NCI-H1092 treated with DMSO at 0.1 percent for 48 hours (cell line): ENCODE measurements around the gene S100A5.
"Not testable (repeated sequence)": the region's sequence is repeated elsewhere in the genome, so short reads cannot be mapped to it uniquely, and the experiment has no call there.

Experiments used
- DNase-seq: peaks from one replicate; lab custom pipeline; 2025; lab: John Stamatoyannopoulos, UW

Gene S100A5

DNA sequence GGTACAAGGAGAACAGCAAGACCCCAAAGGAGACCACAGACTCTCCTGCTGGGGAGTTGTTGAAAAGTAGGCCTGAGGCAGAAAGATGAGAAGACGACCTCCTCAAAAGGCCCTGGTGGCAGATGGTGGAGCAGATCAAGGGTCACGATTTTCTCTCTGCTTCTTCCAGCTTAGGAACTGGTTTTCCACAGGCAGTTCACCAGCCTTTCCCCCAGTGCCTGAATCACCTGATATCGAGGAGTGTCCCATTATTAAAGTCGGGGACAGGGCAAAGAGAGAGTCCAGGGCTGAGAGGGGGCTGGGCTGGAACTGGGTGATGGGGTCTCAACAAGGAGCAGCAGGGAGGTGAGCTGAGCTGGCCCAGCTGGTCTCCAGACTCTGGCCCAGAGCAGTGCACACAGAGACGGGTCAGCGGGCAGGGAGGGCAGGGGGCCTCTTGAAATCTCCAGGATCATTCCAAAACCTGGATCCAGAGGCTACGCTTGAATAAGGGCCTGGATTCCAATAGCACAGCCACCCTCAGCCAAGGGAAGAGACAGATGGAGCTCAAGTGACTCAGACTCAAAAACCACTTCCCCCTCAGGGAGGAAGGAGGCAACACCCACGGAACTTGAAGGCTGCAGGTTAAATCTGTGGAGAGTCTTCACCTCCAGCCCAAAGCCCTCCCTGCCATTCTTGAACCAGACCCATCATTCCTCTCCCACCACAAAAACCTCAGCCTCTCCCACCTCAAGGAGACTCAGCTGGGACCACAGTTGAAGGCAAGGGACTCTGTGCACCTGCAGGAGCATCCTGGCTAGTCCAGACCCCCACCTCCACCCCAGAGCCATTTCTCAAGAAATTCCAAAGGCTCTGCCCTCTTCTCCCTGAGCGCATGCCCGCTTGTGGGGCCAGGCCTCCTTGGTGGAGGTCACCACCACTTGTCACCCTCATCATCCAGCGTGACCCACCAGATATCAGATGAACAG lies at the start of gene S100A5:
S100A5 (minus strand) TSS at position 541 of the 968 bp plus-strand sequence. CDS start 743 bp downstream, outside the sequence.
- DNase-seq: no peak

DNA sequence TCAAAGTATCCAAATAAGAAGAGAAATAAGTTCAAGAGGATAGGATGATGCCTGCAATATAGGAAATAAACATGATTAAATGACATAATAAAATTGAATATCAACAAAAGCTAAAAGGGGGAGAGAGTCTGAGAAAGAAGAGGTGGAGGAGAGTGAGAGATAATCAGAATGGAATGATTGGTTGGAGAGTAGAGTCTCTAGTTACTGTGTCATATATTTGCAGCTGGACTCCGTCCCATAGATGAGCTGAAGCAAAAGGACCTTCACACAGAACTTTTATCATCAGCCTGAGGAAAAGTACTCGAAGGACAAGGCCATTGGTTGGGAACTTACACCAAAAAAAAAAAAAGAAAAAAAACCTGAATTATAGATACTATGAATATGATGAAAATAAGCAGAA lies 47.7 kb upstream of the S100A5 start:
- DNase-seq: no peak

DNA sequence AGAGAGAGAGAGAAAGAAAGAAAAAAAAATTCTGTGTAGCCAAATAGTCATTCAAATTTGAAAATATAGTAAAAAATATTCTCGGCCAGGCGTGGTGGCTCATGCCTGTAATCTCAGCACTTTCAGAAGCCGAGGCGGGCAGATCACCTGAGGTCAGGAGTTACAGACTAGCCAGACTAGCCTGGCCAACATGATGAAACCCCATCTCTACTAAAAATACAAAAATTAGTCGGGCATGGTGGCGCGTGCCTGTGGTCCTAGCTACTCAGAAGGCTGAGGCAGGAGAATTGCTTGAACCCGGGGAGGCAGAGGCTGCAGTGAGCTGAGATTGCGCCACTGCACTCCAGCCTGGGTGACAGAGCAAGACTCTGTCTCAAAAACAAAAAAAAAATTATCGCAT lies 47.3 kb upstream of the S100A5 start:
- not testable (repeated sequence) for DNase-seq

- no peak for DNase-seq
Observed at GRCh38 chr1:153587314-153587713, 46.6 kb upstream of the S100A5 start.

DNA sequence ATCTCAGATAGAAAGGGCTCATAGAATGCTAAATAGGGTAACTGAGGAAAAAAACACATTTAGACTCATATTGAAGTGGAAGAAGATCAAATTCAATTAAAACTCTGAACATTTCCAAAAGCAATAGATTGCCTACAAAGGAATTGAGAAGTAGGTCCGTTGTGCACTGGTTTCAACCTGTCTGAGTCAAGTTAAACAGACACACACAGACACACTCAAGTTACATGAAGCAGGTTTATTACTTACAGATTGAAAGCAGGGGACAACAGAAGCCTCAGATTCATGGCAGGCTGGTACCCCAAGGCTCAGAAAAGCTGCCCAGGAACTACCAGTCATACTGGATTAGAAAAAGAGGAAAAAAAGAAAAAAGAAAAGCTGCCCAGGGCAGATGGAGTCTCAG lies 45.6 kb upstream of the S100A5 start:
- no peak for DNase-seq

DNA sequence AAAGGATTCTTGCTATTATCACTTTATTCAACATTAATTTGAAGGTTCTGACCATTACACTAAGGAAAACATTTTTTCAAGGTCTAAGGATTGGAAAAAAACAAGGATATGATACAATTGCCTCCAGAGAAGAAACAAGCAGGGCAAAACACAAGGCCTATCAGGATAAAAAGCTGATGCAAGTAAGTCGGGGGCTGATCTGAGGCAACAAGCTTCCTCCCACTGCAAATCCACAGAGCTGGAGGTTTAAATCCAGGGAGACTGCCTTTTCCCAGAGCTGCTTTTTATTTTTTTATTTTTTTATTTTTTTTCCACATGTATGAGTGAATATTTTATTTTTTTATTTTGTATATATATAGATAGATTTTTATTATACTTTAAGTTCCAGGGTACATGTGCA lies 44.3 kb upstream of the S100A5 start:
- no peak for DNase-seq

- no peak for DNase-seq
Observed at GRCh38 chr1:153583976-153584375, 43.2 kb upstream of the S100A5 start.

GRCh38 chr1:153583514-153583913 lies 42.8 kb upstream of the S100A5 start:
- not testable (repeated sequence) for DNase-seq

DNA sequence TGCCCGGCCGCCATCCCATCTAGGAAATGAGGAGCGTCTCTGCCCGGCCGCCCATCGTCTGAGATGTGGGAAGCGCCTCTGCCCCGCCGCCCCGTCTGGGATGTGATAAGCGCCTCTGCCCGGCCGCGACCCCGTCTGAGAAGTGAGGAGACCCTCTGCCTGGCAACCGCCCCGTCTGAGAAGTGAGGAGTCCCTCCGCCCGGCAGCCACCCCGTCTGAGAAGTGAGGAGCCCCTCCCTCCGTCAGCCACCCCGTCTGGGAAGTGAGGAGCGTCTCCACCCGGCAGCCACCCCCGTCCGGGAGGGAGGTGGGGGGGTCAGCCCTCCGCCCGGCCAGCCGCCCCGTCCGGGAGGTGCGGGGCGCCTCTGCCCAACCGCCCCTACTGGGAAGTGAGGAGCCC lies 42.1 kb upstream of the S100A5 start:
- DNase-seq: not testable (repeated sequence)

DNA sequence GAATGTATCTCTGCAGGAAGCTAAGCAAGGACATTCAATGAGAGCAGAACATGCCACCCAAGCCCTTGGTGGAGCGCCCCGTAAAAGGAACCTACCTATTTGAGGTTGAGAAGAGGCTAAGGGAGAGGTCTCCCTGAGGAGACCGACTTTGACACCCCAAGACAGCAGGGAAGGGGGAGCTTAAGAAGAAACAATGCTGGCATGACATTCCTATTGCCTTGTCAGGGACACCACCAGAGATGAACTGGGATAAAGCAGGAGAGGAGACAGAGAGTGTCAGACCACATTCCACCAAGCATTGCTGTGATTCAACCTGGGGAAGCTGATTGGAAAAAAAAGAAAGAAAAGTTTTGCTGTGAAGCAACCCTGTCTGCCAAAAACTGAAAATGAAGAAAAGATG lies 38.2 kb upstream of the S100A5 start:
- no peak for DNase-seq

GRCh38 chr1:153578490-153578889 lies 37.8 kb upstream of the S100A5 start:
- no peak for DNase-seq

DNA sequence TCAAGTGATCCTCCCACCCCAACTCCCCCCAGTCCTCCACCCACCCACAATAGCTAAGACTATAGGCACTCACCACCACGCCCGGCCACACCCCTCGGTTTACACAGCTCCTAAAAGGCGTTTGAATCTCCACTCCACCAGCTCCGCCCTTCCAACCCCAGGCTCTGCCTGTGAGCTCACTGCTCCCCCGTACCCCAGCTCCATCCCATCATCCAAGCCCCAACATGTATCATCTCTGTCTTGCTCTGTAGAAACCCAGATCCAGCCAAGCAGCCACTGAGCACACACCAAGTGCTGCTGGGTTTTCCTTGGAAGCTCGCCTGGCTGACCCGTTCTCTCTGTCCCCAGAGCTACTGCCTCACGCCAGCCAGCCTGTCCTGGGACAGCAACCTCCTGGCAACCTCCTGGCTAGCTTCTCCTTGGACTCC lies 36.9 kb upstream of the S100A5 start:
- no peak for DNase-seq

DNA sequence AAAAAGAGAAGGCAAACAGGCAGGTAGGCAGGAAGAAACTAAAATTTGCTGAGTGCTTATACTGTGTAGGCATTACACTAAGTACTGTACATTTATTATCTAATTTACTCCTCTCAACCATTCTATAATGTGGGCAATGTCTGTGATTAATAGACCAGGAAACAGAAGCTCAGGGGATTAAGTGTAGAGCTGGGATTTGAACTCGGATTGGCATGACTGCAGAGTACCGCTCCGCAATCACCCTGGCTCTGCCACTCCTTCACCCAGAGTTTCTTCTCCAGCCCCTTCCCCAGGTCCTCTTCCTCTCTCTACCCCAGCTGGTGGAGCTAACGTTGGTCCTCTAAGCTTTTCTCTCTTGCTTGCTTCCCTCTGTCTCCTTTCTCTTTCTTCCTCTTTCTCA lies 36.4 kb upstream of the S100A5 start:
- DNase-seq: no peak

- not testable (repeated sequence) for DNase-seq
Observed at GRCh38 chr1:153575497-153575896, 34.8 kb upstream of the S100A5 start.

DNA sequence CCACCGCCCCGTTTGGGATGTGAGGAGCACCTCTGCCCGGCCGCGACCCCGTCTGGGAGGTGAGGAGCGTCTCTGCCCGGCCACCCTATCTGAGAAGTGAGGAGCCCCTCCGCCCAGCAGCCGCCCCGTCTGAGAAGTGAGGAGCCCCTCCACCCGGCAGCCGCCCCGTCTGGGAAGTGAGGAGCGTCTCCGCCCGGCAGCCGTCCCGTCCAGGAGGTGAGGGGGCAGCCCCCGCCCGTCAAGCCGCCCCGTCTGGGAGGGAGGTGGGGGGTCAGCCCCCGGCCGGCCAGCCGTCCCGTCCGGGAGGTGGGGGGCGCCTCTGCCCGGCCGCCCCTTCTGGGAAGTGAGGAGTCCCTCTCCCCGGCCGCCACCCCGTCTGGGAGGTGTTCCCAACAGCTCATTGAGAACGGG lies 34.4 kb upstream of the S100A5 start:
- not testable (repeated sequence) for DNase-seq

DNA sequence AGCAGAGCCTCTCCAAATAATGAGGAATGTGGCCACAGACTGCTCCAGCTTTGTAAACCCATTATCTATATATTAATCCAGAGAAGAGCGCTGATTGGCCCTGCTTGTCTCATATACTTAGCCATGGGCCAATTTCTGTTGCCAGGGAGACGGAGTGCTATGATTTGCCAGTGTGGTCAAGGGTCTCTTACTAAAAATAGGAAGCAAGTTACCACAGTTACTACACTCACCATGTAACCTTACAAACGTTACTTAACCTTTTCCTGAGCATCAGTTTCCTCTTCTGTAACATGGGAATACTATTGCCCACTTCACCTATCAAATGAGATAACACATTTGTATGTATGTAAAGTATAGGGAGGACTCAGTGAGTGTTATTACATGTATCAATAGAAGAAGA lies 32.6 kb upstream of the S100A5 start:
- no peak for DNase-seq

GRCh38 chr1:153572569-153573015 lies 31.9 kb upstream of the S100A5 start:
- DNase-seq: peak; percentile 77

DNA sequence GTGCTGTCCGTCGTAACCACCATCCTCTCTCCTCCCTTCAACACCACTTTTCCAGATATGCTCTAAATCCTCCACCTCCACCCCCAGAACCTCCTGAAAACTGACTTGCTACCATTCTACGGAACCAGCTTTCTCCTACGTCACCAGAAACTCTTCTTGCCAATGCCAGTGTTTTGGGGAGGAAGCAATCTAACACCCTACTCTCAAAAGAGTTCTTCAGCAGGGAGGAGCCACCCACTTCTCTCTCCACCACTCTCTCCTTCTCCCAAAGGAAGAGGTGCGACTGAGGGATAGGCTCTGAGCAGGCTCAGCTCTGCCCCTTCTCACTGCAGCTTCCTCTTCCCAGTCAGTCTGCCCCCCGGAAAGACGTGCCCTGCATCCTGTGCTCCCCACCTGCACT lies 31.0 kb upstream of the S100A5 start:
- no peak for DNase-seq

GRCh38 chr1:153570874-153571273 lies 30.1 kb upstream of the S100A5 start:
- DNase-seq: no peak

- DNase-seq: no peak
Observed at GRCh38 chr1:153569465-153569864, 28.7 kb upstream of the S100A5 start.

DNA sequence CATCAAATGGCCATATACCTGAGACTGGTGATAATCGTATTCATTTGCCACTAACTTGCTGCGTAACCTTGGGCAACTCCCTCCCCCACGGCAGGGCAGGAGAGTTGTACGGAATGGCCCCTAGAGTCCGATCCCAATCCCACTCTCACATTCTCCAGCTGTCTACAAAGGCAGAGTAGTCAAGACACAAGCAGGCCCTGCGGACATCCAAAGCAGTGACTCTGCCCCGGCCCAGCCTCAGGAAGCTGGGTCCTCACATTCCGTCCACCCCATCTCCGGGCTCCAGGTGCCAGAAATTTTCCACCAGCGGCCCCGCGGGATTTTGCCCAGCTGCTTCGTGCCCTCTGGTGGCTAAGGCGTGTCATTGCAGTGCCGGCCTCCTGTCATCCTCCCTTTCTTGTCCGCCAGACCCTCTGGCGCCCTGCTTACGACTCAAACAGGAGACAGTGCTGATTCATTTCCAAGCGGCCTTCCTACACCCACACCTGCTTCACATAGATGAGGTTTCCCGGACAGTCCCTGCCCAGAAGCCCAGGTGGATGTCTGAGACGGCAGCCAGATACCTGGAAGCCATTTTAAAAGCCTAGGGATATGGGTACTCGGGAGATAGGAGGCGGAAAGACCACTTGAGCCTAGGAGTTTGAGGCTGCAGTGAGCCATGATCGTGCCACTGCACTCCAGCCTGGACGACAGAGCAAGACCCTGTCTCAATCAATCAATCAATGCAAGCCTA lies 27.8 kb upstream of the S100A5 start:
- peak; percentile 89 for DNase-seq

GRCh38 chr1:153567621-153568366 lies 27.1 kb upstream of the S100A5 start:
- no peak for DNase-seq
